Panc1 (cell line): ENCODE data around the gene DBP. TPM values are rescaled to one million over a fixed set of nuclear protein-coding genes. Genes with fewer than 3 reads are reported as not detected.
"Not testable (repeated sequence)": the region's sequence is repeated elsewhere in the genome, so short reads cannot be mapped to it uniquely, and the experiment has no call there.

ENCODE experiments used
- ATAC-seq: fragments of 200-7000 bp; cut with Tn5 transposase; 2 replicates; pipeline ENCODE4 v1.9.1; 2020; ENCODE audit warnings: mild to moderate bottlenecking, moderate library complexity
- BruUV-seq: library from RNA; stranded (reverse); fragments of 400-500 nt; replicated peaks from 2 replicates; lab custom pipeline; 2021; lab: Mats Ljungman, UMichigan
- CTCF ChIA-PET: fragments of 300-600 bp; sonication (Branson Sonifier 250); formaldehyde crosslinking; loops from one replicate; lab custom pipeline; 2022; ENCODE audit warnings: antibody characterized with exemption; lab: Charles Lee
- POLR2A ChIA-PET: fragments of 300-600 bp; sonication (Branson Sonifier 250); formaldehyde crosslinking; loops from one replicate; lab custom pipeline; 2022; ENCODE audit warnings: antibody characterized with exemption; lab: Charles Lee
- DNase-seq: peaks from one replicate; pipeline ENCODE4 v3.0.0-alpha.2; 2010; ENCODE audit warnings: low read depth, low spot score
- H3K27ac ChIP-seq: 2 replicates; pipeline ENCODE4 v1.5.1; 2011; ENCODE audit warnings: mild to moderate bottlenecking, low read length, inconsistent platforms
- H3K27me3 ChIP-seq: fragments of 200-500 bp; sonication (Bioruptor generic); 2 replicates; pipeline ENCODE4 v1.6.0; 2014; ENCODE audit warnings: low read length, inconsistent platforms; ENCODE audit not compliant: control insufficient read depth, insufficient read depth
- H3K36me3 ChIP-seq: fragments of 200-500 bp; sonication (Bioruptor generic); 2 replicates; pipeline ENCODE4 v1.5.1; 2014; ENCODE audit warnings: inconsistent platforms, mild to moderate bottlenecking, low read length, moderate library complexity; ENCODE audit not compliant: control insufficient read depth, insufficient read depth
- H3K4me1 ChIP-seq: 2 replicates; pipeline ENCODE4 v1.5.1; 2011; ENCODE audit warnings: inconsistent platforms, mild to moderate bottlenecking, low read length, moderate library complexity; ENCODE audit not compliant: control insufficient read depth, insufficient read depth
- H3K4me3 ChIP-seq, 2 experiments: 2 replicates each; pipeline ENCODE4 v1.5.1; 2011 to 2012; ENCODE audit warnings: low read depth in 2 of 2, low read length in 2 of 2, mild to moderate bottlenecking in 2 of 2, inconsistent platforms in 1 of 2, moderate library complexity in 1 of 2
- H3K9me3 ChIP-seq: fragments of 200-500 bp; sonication (Bioruptor generic); 2 replicates; pipeline ENCODE4 v1.5.1; 2014; ENCODE audit warnings: low read depth, mild to moderate bottlenecking, inconsistent platforms, low read length, moderate library complexity; ENCODE audit not compliant: control insufficient read depth, insufficient read depth
- POLR2AphosphoS5 ChIP-seq: IDR thresholded peaks from 2 replicates; pipeline ENCODE4 v1.6.1; 2012; ENCODE audit warnings: mild to moderate bottlenecking, low read depth, low read length, moderate library complexity
- SIN3A ChIP-seq: IDR thresholded peaks from 2 replicates; pipeline ENCODE4 v1.6.1; 2012; ENCODE audit warnings: low read depth, mild to moderate bottlenecking, low read length, moderate library complexity, borderline replicate concordance; ENCODE audit not compliant: insufficient read depth
- TCF7L2 ChIP-seq: IDR thresholded peaks from 2 replicates; pipeline ENCODE4 v1.6.1; 2011; ENCODE audit warnings: mild to moderate bottlenecking, low read depth, low read length, inconsistent platforms
- in situ Hi-C: cut with HindIII; loops from 2 replicates; pipeline ENCODE4 v1.10.0; 2016; ENCODE audit warnings: low sequenced_read_pairs, low pct_unique_long_range_greater_than_20kb
- intact Hi-C: fragments of 100-400 bp; cut with micrococcal nuclease; formaldehyde crosslinking; loops from one replicate; pipeline ENCODE4 v1.10.0; 2022; ENCODE audit not compliant: unreplicated experiment
- total RNA-seq: library from RNA; stranded (reverse); gene quantifications from one replicate; pipeline ENCODE4 v1.2.1, GENCODE V29; 2021; ENCODE audit not compliant: unreplicated experiment
- TF ChIP-seq, protein P1 (sequence below), 2 experiments: IDR thresholded peaks; 2 replicates each; pipeline ENCODE4 v1.6.1; 2011 to 2012; ENCODE audit warnings: low read depth in 2 of 2, control low read depth in 1 of 2, low read length in 1 of 2, mild to moderate bottlenecking in 1 of 2, moderate library complexity in 1 of 2; ENCODE audit not compliant: insufficient read depth in 1 of 2
- TF ChIP-seq, protein P2 (sequence below): fragments of 450-650 bp; IDR thresholded peaks from 2 replicates; pipeline ENCODE4 v1.5.1; 2017; ENCODE audit warnings: mild to moderate bottlenecking

DBP gene
- total RNA-seq, 1 experiment from 2014 or later = 7.4 TPM

- no peaks in the 10 kb centered on the region for H3K36me3 ChIP-seq
- in situ Hi-C loops (no loop called here), intact Hi-C loops (no loop called here)
- no TSS peak for BruUV-seq
- H3K9me3 ChIP-seq = no peaks in the 10 kb centered on the region
- no peaks in the 10 kb centered on the region for H3K4me1 ChIP-seq
- DNase-seq (no peak), ATAC-seq (no peak)
- no peaks in the 10 kb centered on the region for H3K27me3 ChIP-seq
- no peak overlapping the region for H3K4me3 ChIP-seq
- CTCF ChIA-PET = no interaction called here
- TF ChIP-seq, protein P1, sequence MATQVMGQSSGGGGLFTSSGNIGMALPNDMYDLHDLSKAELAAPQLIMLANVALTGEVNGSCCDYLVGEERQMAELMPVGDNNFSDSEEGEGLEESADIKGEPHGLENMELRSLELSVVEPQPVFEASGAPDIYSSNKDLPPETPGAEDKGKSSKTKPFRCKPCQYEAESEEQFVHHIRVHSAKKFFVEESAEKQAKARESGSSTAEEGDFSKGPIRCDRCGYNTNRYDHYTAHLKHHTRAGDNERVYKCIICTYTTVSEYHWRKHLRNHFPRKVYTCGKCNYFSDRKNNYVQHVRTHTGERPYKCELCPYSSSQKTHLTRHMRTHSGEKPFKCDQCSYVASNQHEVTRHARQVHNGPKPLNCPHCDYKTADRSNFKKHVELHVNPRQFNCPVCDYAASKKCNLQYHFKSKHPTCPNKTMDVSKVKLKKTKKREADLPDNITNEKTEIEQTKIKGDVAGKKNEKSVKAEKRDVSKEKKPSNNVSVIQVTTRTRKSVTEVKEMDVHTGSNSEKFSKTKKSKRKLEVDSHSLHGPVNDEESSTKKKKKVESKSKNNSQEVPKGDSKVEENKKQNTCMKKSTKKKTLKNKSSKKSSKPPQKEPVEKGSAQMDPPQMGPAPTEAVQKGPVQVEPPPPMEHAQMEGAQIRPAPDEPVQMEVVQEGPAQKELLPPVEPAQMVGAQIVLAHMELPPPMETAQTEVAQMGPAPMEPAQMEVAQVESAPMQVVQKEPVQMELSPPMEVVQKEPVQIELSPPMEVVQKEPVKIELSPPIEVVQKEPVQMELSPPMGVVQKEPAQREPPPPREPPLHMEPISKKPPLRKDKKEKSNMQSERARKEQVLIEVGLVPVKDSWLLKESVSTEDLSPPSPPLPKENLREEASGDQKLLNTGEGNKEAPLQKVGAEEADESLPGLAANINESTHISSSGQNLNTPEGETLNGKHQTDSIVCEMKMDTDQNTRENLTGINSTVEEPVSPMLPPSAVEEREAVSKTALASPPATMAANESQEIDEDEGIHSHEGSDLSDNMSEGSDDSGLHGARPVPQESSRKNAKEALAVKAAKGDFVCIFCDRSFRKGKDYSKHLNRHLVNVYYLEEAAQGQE (IDR thresholded peaks at IDR 0.05; ENCODE audit: insufficient read depth in 1 of 2, low read depth in 2 of 2, low read length in 1 of 2) = no peak
- TF ChIP-seq POLR2AphosphoS5 (no peak), SIN3A (no peak), TCF7L2 (no peak)
- TF ChIP-seq, protein P2, sequence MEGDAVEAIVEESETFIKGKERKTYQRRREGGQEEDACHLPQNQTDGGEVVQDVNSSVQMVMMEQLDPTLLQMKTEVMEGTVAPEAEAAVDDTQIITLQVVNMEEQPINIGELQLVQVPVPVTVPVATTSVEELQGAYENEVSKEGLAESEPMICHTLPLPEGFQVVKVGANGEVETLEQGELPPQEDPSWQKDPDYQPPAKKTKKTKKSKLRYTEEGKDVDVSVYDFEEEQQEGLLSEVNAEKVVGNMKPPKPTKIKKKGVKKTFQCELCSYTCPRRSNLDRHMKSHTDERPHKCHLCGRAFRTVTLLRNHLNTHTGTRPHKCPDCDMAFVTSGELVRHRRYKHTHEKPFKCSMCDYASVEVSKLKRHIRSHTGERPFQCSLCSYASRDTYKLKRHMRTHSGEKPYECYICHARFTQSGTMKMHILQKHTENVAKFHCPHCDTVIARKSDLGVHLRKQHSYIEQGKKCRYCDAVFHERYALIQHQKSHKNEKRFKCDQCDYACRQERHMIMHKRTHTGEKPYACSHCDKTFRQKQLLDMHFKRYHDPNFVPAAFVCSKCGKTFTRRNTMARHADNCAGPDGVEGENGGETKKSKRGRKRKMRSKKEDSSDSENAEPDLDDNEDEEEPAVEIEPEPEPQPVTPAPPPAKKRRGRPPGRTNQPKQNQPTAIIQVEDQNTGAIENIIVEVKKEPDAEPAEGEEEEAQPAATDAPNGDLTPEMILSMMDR = no peak
- POLR2A ChIA-PET = no interaction called here
- H3K27ac ChIP-seq = no peak overlapping the region
Measured at GRCh38 chr19:48680436-48681126, 43.4 kb upstream of the DBP start.

- intact Hi-C loops, CTCF ChIA-PET, H3K4me3 ChIP-seq, H3K36me3 ChIP-seq, BruUV-seq, H3K9me3 ChIP-seq, H3K27ac ChIP-seq, H3K4me1 ChIP-seq, ATAC-seq, H3K27me3 ChIP-seq, DNase-seq, in situ Hi-C loops, POLR2A ChIA-PET: not testable (repeated sequence)
Measured at GRCh38 chr19:48680006-48680405, 42.8 kb upstream of the DBP start.

DNA sequence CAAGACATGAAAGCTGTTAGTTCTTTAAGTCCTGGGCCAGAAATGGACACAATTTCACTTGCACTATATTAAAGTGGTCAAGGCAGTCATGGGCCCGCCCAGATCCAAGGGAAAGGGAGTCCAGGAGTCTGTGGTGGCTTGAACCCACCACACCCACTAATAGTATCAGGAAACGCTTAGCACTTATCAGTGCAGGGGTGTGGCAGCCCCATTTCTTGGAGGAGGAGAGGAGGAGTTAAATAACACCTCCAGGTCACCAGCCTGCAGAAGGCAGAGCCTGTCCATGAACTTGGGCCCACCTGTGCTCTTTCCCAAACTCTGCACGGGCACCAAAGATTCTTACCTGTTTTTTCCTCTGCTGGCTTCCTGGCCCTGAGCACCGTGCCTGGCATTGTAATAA lies 41.0 kb upstream of the DBP start:
- in situ Hi-C loops = no loop called here
- Histone ChIP-seq H3K27me3 (no peaks in the 10 kb centered on the region), H3K9me3 (no peaks in the 10 kb centered on the region), H3K36me3 (no peaks in the 10 kb centered on the region), H3K4me1 (no peaks in the 10 kb centered on the region), H3K27ac (no peak overlapping the region), H3K4me3 (no peak overlapping the region)
- ChIA-PET POLR2A (no interaction called here), CTCF (interaction anchor here (0.6 kb wide), 2 partner anchors 13 to 221 kb away, joined by 3 read pairs; no protein-coding TSS in a partner anchor)
- no peak for ATAC-seq
- no peak for DNase-seq
- TF ChIP-seq, protein P1 (IDR thresholded peaks at IDR 0.05; ENCODE audit: insufficient read depth in 1 of 2, low read depth in 2 of 2, low read length in 1 of 2) = no peak
- no peak for TF ChIP-seq TCF7L2
- TF ChIP-seq, protein P2 = no peak
- no peak for TF ChIP-seq POLR2AphosphoS5
- TF ChIP-seq SIN3A = no peak
- intact Hi-C loops = no loop called here
- BruUV-seq = no TSS peak
